Endothelial cell of umbilical vein (primary cell): Measurements from ENCODE around the gene SMIM38. TPM values are rescaled to one million over a fixed set of nuclear protein-coding genes. Genes with fewer than 3 reads are reported as not detected.

Experiments used
- BruUV-seq: library from RNA; stranded (reverse); fragments of 400-500 nt; replicated peaks from 2 replicates; lab custom pipeline; 2021; lab: Mats Ljungman, UMichigan
- CTCF ChIA-PET: fragments of 300-600, 350-600 bp; sonication (Branson Sonifier 250); formaldehyde crosslinking; loops from one replicate; lab custom pipeline; 2021; ENCODE audit warnings: antibody characterized with exemption, inconsistent platforms; lab: Charles Lee
- POLR2A ChIA-PET: fragments of 300-600, 350-600 bp; sonication (Branson Sonifier 250); formaldehyde crosslinking; loops from one replicate; lab custom pipeline; 2021; ENCODE audit warnings: antibody characterized with exemption, inconsistent platforms; lab: Charles Lee
- DNase-seq: peaks from one replicate; pipeline ENCODE4 v3.0.0-alpha.2; 2011; ENCODE audit warnings: low read depth, low spot score
- FAIRE-seq: peaks from 2 replicates; lab custom pipeline; 2011; peaks lifted over from hg19 to GRCh38; lab: Jason Lieb, UNC
- H2AFZ ChIP-seq: 2 replicates; pipeline ENCODE4 v1.6.0; 2012; ENCODE audit warnings: low read depth, low read length, control low read depth, inconsistent platforms
- H3K27ac ChIP-seq: 2 replicates; pipeline ENCODE4 v1.5.1; 2011; ENCODE audit warnings: low read depth, mild to moderate bottlenecking, control low read depth, low read length, moderate library complexity; ENCODE audit not compliant: insufficient read depth
- H3K27me3 ChIP-seq, 2 experiments: 2 replicates each; pipeline versions ENCODE4 v1.6.0 to v1.6.1; 2011; ENCODE audit warnings: low read length in 2 of 2, mixed read lengths in 1 of 2; ENCODE audit not compliant: control insufficient read depth in 2 of 2, insufficient read depth in 2 of 2
- H3K36me3 ChIP-seq, 2 experiments: 2 replicates in 1 of 2; 3 replicates in 1 of 2; pipeline ENCODE4 v1.5.1; 2011; ENCODE audit warnings: low read length in 2 of 2, mild to moderate bottlenecking in 1 of 2, moderate library complexity in 1 of 2; ENCODE audit not compliant: control insufficient read depth in 2 of 2, insufficient read depth in 2 of 2; ENCODE audit errors: extremely low read depth in 1 of 2
- H3K4me1 ChIP-seq: 3 replicates; pipeline ENCODE4 v1.5.1; 2011; ENCODE audit warnings: mild to moderate bottlenecking, low read length; ENCODE audit not compliant: control insufficient read depth, insufficient read depth; ENCODE audit errors: extremely low read depth
- H3K4me2 ChIP-seq: 2 replicates; pipeline ENCODE4 v1.6.1; 2011; ENCODE audit warnings: low read length, control low read depth, mixed read lengths; ENCODE audit not compliant: insufficient read depth
- H3K4me3 ChIP-seq, 3 experiments: fragments of 200-600 bp in 1 of 3; sonication (generic), shearing (Covaris generic) in 1 of 3; replicated peaks in 1 of 3; 2 replicates each; pipeline ENCODE4 v1.5.1; 2011 to 2016; ENCODE audit warnings: control low read depth in 3 of 3, low read length in 3 of 3, mild to moderate bottlenecking in 2 of 3, inconsistent platforms in 1 of 3, low read depth in 1 of 3, moderate library complexity in 1 of 3; ENCODE audit not compliant: insufficient read depth in 1 of 3
- H3K79me2 ChIP-seq: 2 replicates; pipeline ENCODE4 v1.6.0; 2012; ENCODE audit warnings: low read length, inconsistent platforms; ENCODE audit not compliant: control insufficient read depth, insufficient read depth
- H3K9ac ChIP-seq: replicated peaks from 2 replicates; pipeline ENCODE3; 2011; ENCODE audit warnings: low read length, control low read depth; ENCODE audit not compliant: insufficient read depth; ENCODE audit errors: extremely low read depth
- H3K9me1 ChIP-seq: replicated peaks from 3 replicates; pipeline ENCODE4 v1.6.0; 2011; ENCODE audit warnings: mild to moderate bottlenecking, low read length; ENCODE audit not compliant: control insufficient read depth, insufficient read depth; ENCODE audit errors: extremely low read depth
- H3K9me3 ChIP-seq: replicated peaks from 2 replicates; pipeline ENCODE4 v1.5.1; 2012; ENCODE audit warnings: low read length, inconsistent platforms; ENCODE audit not compliant: control insufficient read depth, insufficient read depth
- H4K20me1 ChIP-seq: replicated peaks from 2 replicates; pipeline ENCODE3; 2011; ENCODE audit warnings: mild to moderate bottlenecking, low read length; ENCODE audit not compliant: control insufficient read depth, insufficient read depth; ENCODE audit errors: extremely low read depth
- CTCF ChIP-seq, 2 donors: IDR thresholded peaks; 1 replicate in 1 of 2; 2 replicates in 1 of 2; pipeline ENCODE4 v1.5.1; 2011; ENCODE audit warnings: low read length in 2 of 2, mild to moderate bottlenecking in 2 of 2, moderate library complexity in 2 of 2, control low read depth in 1 of 2, inconsistent platforms in 1 of 2, low read depth in 1 of 2; ENCODE audit not compliant: insufficient read depth in 1 of 2; ENCODE audit errors: extremely low read depth in 1 of 2
- EZH2 ChIP-seq: IDR thresholded peaks from 2 replicates; pipeline ENCODE4 v1.6.1; 2012; ENCODE audit warnings: borderline replicate concordance, low read depth, mild to moderate bottlenecking, moderate library complexity, low read length, inconsistent platforms; ENCODE audit not compliant: severe bottlenecking
- FOS ChIP-seq: IDR thresholded peaks from 2 replicates; pipeline ENCODE4 v1.6.1; 2011; ENCODE audit warnings: mild to moderate bottlenecking, low read length, moderate library complexity, borderline replicate concordance; ENCODE audit not compliant: insufficient read depth
- GATA2 ChIP-seq: IDR thresholded peaks from 2 replicates; pipeline ENCODE4 v1.7.0; 2011; ENCODE audit warnings: low read depth, mild to moderate bottlenecking, moderate library complexity, mixed read lengths, low read length; ENCODE audit not compliant: insufficient read length, insufficient read depth
- JUN ChIP-seq: IDR thresholded peaks from 2 replicates; pipeline ENCODE4 v1.6.1; 2011; ENCODE audit warnings: borderline replicate concordance, low read depth; ENCODE audit not compliant: insufficient read length, insufficient read depth
- MYC ChIP-seq: IDR thresholded peaks from one replicate; pipeline ENCODE4 v1.6.1; 2011; ENCODE audit warnings: mild to moderate bottlenecking, low read depth, low read length
- POLR2A ChIP-seq: IDR thresholded peaks from 2 replicates; pipeline ENCODE4 v1.6.1; 2012; ENCODE audit warnings: low read depth, mild to moderate bottlenecking, control low read depth, low read length
- POLR2AphosphoS5 ChIP-seq: IDR thresholded peaks from 2 replicates; pipeline ENCODE4 v1.6.1; 2012; ENCODE audit warnings: low read depth, mild to moderate bottlenecking, control low read depth, low read length, moderate library complexity; ENCODE audit not compliant: insufficient read depth
- dilution Hi-C: fragments of 300-500 bp; cut with MboI; formaldehyde crosslinking; loops from one replicate; pipeline ENCODE4 v1.15.0; 2019; ENCODE audit warnings: low sequenced_read_pairs; ENCODE audit not compliant: extremely low pct_ligation_motif_present
- intact Hi-C: fragments of 100-400 bp; cut with micrococcal nuclease; formaldehyde crosslinking; loops from one replicate; pipeline ENCODE4 v1.10.0; 2022
- polyA plus RNA-seq, 4 experiments: library from polyadenylated mRNA; depleted of rRNA in 3 of 4; stranded (reverse) in 3 of 4; unstranded in 1 of 4; fragments of >200 nt; gene quantifications; 2 replicates each; pipeline versions ENCODE4 v1.2.1 to v1.2.3, GENCODE V29; 2011 to 2012; ENCODE audit warnings: missing spikeins in 1 of 4
- total RNA-seq: library from RNA; stranded (reverse); gene quantifications from 2 replicates; pipeline ENCODE4 v1.2.3, GENCODE V29; 2021
- TF ChIP-seq, protein P1 (sequence below): IDR thresholded peaks from 2 replicates; pipeline ENCODE4 v1.6.1; 2011; ENCODE audit not compliant: insufficient read depth, insufficient read length

Gene SMIM38
- total and polyA plus RNA-seq, 2 donors (not counting 3 experiments of a cell fraction or from before 2014, with no cell fraction given), result 0.03 TPM; not detected in 1

DNA sequence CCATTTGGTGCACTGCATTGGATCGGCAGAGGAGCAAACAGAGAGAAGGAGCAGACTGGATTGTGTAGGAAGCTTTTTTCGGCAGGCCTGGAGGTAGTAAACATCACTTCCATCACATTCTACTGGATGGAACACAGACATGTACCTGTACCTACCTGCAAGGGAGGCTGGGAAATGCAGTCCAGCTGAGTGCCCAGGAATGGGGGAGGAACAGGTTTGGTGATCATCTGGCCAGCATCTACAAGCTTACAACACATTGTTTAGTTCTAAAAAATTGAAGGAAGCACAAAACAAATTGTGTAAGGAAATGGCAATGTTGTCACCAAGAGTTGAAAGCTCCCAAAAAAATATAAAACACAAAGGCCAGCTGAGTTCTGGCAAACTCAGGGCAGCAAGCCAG is 19.1 kb downstream of the SMIM38 start:
- no peaks in the 10 kb centered on the region for H3K36me3 ChIP-seq
- no peak overlapping the region for H3K4me3 ChIP-seq
- no peaks in the 10 kb centered on the region for H3K9me1 ChIP-seq
- FAIRE-seq (no peak), DNase-seq (no peak)
- BruUV-seq, result no TSS peak
- intact Hi-C loops, result no loop called here
- no peak overlapping the region for H3K4me2 ChIP-seq
- no peaks in the 10 kb centered on the region for H3K79me2 ChIP-seq
- peaks cover 0 to 2% of the 10 kb centered on the region in 2 experiments for H3K27me3 ChIP-seq
- TF ChIP-seq GATA2 (no peak), POLR2AphosphoS5 (no peak)
- H3K27ac ChIP-seq, result no peak overlapping the region
- no peaks in the 10 kb centered on the region for H3K9me3 ChIP-seq
- H3K4me1 ChIP-seq, result no peaks in the 10 kb centered on the region
- H2AFZ ChIP-seq, result no peak overlapping the region
- no peaks in the 10 kb centered on the region for H4K20me1 ChIP-seq
- POLR2A ChIA-PET, result no interaction called here
- CTCF ChIA-PET, result interaction anchor here (0.6 to 1.8 kb wide), 3 partner anchors 8 to 43 kb away, joined by 3 to 5 read pairs (median 4); no protein-coding TSS in a partner anchor
- dilution Hi-C loops, result no loop called here
- no peak overlapping the region for H3K9ac ChIP-seq

DNA sequence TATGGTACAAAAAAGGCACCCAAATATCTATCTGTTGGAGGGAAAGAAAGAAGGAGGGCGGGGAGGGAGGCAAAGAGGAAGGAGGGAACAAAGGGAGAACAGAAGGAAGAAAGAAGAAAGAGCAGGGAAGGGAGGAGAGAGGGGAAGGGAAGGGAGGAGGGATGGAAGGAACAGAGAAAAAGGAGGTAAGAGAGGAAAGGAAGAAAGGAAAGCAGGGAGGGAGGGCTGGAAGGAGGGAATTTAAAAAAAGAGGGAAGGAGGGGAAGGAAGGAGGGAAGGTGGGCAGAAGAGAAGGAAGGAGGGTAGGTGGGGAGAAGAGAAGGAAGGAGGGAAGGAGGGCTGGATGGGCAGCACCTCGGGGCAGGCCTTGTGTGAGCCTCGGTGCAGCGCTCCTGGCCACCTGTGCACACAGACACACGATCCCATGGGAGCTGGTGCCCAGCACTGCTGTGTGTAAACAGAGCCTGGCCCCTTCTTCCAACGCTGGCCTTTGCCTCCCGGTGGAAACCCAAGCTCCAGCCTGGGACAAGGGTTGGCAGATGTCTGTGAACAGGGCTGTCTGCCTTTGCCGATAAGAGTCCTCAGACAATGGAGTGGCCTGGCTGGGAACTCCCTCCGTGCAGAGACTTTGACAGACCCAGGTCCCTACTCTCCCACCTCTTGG is 23.2 kb downstream of the SMIM38 start:
- no peaks in the 10 kb centered on the region for H3K9me1 ChIP-seq
- no peaks in the 10 kb centered on the region for H3K4me1 ChIP-seq
- ChIA-PET POLR2A (no interaction called here), CTCF (no interaction called here)
- no peaks in the 10 kb centered on the region for H3K36me3 ChIP-seq
- FAIRE-seq, result no peak
- no peak overlapping the region for H2AFZ ChIP-seq
- no peaks in the 10 kb centered on the region for H3K9me3 ChIP-seq
- H3K79me2 ChIP-seq, result no peaks in the 10 kb centered on the region
- no peak overlapping the region for H3K4me3 ChIP-seq
- BruUV-seq, result no TSS peak
- intact Hi-C loops (no loop called here), dilution Hi-C loops (no loop called here)
- no peak overlapping the region for H3K27ac ChIP-seq
- no peaks in the 10 kb centered on the region for H4K20me1 ChIP-seq
- TF ChIP-seq POLR2AphosphoS5 (no peak), FOS (no peak), GATA2 (no peak), POLR2A (no peak), EZH2 (no peak), JUN (no peak), CTCF (IDR thresholded peaks at IDR 0.05; ENCODE audit: extremely low read depth in 1 of 2, insufficient read depth in 1 of 2, low read depth in 1 of 2, low read length in 2 of 2) (no peak), MYC (no peak)
- TF ChIP-seq, protein P1, sequence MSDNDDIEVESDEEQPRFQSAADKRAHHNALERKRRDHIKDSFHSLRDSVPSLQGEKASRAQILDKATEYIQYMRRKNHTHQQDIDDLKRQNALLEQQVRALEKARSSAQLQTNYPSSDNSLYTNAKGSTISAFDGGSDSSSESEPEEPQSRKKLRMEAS, result no peak
- peaks cover 0 to 2% of the 10 kb centered on the region in 2 experiments for H3K27me3 ChIP-seq
- H3K9ac ChIP-seq, result no peak overlapping the region
- no peak for DNase-seq
- no peak overlapping the region for H3K4me2 ChIP-seq
